IMR-90 (cell line): Measurements from ENCODE around the gene CHN1. TPM values are rescaled to one million over a fixed set of nuclear protein-coding genes. Genes with fewer than 3 reads are reported as not detected.

ENCODE experiments used
- ATAC-seq: fragments of 200-7000 bp; cut with Tn5 transposase; 2 replicates; pipeline ENCODE4 v1.9.1; 2020; ENCODE audit warnings: low read depth, mild to moderate bottlenecking, moderate library complexity
- BruUV-seq: library from RNA; stranded (reverse); fragments of 400-500 nt; replicated peaks from 2 replicates; lab custom pipeline; 2021; lab: Mats Ljungman, UMichigan
- CTCF ChIA-PET: fragments of 300-600 bp; formaldehyde crosslinking; extraction: SDS; loops from one replicate; lab custom pipeline; 2021; ENCODE audit warnings: antibody characterized with exemption; lab: Yijun Ruan, JAX
- POLR2A ChIA-PET: fragments of 300-600 bp; sonication (Branson Sonifier 250); formaldehyde crosslinking; loops from one replicate; lab custom pipeline; 2022; ENCODE audit warnings: antibody characterized with exemption; ENCODE audit not compliant: unreplicated experiment; lab: Charles Lee
- DNase-seq: peaks from one replicate; pipeline ENCODE4 v3.0.0; 2013
- H2AFZ ChIP-seq: replicated peaks from 2 replicates; pipeline ENCODE3; 2013; ENCODE audit warnings: low read length, mild to moderate bottlenecking; ENCODE audit not compliant: poor library complexity
- H2AK5ac ChIP-seq: 2 replicates; pipeline ENCODE4 v1.6.1; 2013; ENCODE audit warnings: low read depth, low read length, inconsistent platforms
- H2AK9ac ChIP-seq: replicated peaks from 2 replicates; pipeline ENCODE3; 2013; ENCODE audit warnings: mild to moderate bottlenecking, low read depth, low read length, moderate library complexity; ENCODE audit not compliant: poor library complexity
- H2BK120ac ChIP-seq: 2 replicates; pipeline ENCODE4 v1.6.1; 2013; ENCODE audit warnings: low read depth, low read length, inconsistent platforms
- H2BK15ac ChIP-seq: 3 replicates; pipeline ENCODE4 v1.6.1; 2013; ENCODE audit warnings: low read depth, low read length, inconsistent platforms
- H2BK20ac ChIP-seq: 2 replicates; pipeline ENCODE4 v1.6.1; 2013; ENCODE audit warnings: low read depth, mild to moderate bottlenecking, inconsistent platforms, low read length, moderate library complexity
- H2BK5ac ChIP-seq: 2 replicates; pipeline ENCODE4 v1.6.1; 2013; ENCODE audit warnings: mild to moderate bottlenecking, low read depth, low read length, inconsistent platforms; ENCODE audit not compliant: poor library complexity, severe bottlenecking
- H3K14ac ChIP-seq: replicated peaks from 2 replicates; pipeline ENCODE4 v1.6.1; 2013; ENCODE audit warnings: low read depth, low read length, inconsistent platforms
- H3K18ac ChIP-seq: 2 replicates; pipeline ENCODE4 v1.6.1; 2013; ENCODE audit warnings: low read depth, low read length, control low read depth
- H3K23ac ChIP-seq: 2 replicates; pipeline ENCODE4 v1.6.1; 2013; ENCODE audit warnings: low read depth, low read length, inconsistent platforms
- H3K27ac ChIP-seq: 2 replicates; pipeline ENCODE4 v1.5.1; 2013; ENCODE audit warnings: mild to moderate bottlenecking, control low read depth, low read length; ENCODE audit not compliant: insufficient read depth
- H3K27me3 ChIP-seq: 2 replicates; pipeline ENCODE4 v1.6.1; 2013; ENCODE audit warnings: low read length; ENCODE audit not compliant: control insufficient read depth, insufficient read depth
- H3K36me3 ChIP-seq: 2 replicates; pipeline ENCODE4 v1.6.1; 2013; ENCODE audit warnings: low read length, mixed read lengths; ENCODE audit not compliant: control insufficient read depth, insufficient read depth
- H3K4ac ChIP-seq: 2 replicates; pipeline ENCODE4 v1.6.1; 2013; ENCODE audit warnings: low read depth, low read length, inconsistent platforms
- H3K4me1 ChIP-seq: 2 replicates; pipeline ENCODE4 v1.6.1; 2013; ENCODE audit warnings: low read length, mixed read lengths; ENCODE audit not compliant: control insufficient read depth, insufficient read depth
- H3K4me2 ChIP-seq: 2 replicates; pipeline ENCODE4 v1.6.1; 2013; ENCODE audit warnings: low read depth, mild to moderate bottlenecking, control low read depth, low read length, moderate library complexity
- H3K4me3 ChIP-seq: 2 replicates; pipeline ENCODE4 v1.5.1; 2013; ENCODE audit warnings: low read depth, mild to moderate bottlenecking, control low read depth, low read length, moderate library complexity; ENCODE audit not compliant: insufficient read depth
- H3K56ac ChIP-seq: 2 replicates; pipeline ENCODE4 v1.6.1; 2013; ENCODE audit warnings: low read length, inconsistent platforms; ENCODE audit not compliant: insufficient read depth; ENCODE audit errors: extremely low read depth
- H3K79me1 ChIP-seq, 2 experiments: 2 replicates each; pipeline ENCODE4 v1.6.1; 2013; ENCODE audit warnings: low read length in 2 of 2, inconsistent platforms in 1 of 2, low read depth in 1 of 2
- H3K9ac ChIP-seq: 2 replicates; pipeline ENCODE4 v1.6.1; 2013; ENCODE audit warnings: low read depth, low read length, control low read depth
- H3K9me1 ChIP-seq: 2 replicates; pipeline ENCODE4 v1.6.1; 2013; ENCODE audit warnings: low read length, inconsistent platforms; ENCODE audit not compliant: insufficient read depth
- H3K9me3 ChIP-seq: 2 replicates; pipeline ENCODE4 v1.6.1; 2013; ENCODE audit warnings: low read length; ENCODE audit not compliant: control insufficient read depth, insufficient read depth
- H4K20me1 ChIP-seq: 2 replicates; pipeline ENCODE4 v1.6.1; 2013; ENCODE audit warnings: low read length, inconsistent platforms; ENCODE audit not compliant: insufficient read depth
- H4K5ac ChIP-seq: 2 replicates; pipeline ENCODE4 v1.6.1; 2013; ENCODE audit warnings: mild to moderate bottlenecking, low read depth, low read length, control low read depth
- H4K8ac ChIP-seq, 2 experiments: 2 replicates each; pipeline ENCODE4 v1.6.1; 2013; ENCODE audit warnings: low read depth in 2 of 2, low read length in 2 of 2, control low read depth in 1 of 2, inconsistent platforms in 1 of 2
- H4K91ac ChIP-seq: 2 replicates; pipeline ENCODE4 v1.6.1; 2013; ENCODE audit warnings: low read depth, low read length, inconsistent platforms; ENCODE audit not compliant: insufficient read depth
- BHLHE40 ChIP-seq: fragments of 150-350 bp; IDR thresholded peaks from 2 replicates; pipeline ENCODE4 v1.6.1; 2016; ENCODE audit warnings: mild to moderate bottlenecking, low read depth, low read length
- CTCF ChIP-seq: conservative IDR thresholded peaks from 2 replicates; pipeline ENCODE4 v1.5.1; 2012; ENCODE audit warnings: mild to moderate bottlenecking, low read depth, low read length, improper control_type of control experiment
- ELK1 ChIP-seq: fragments of 150-350 bp; IDR thresholded peaks from 2 replicates; pipeline ENCODE4 v1.6.1; 2016; ENCODE audit warnings: low read depth, mild to moderate bottlenecking, low read length, moderate library complexity, borderline replicate concordance
- MAFK ChIP-seq: IDR thresholded peaks from 2 replicates; pipeline ENCODE4 v1.6.1; 2012; ENCODE audit warnings: low read depth, low read length, improper control_type of control experiment
- MXI1 ChIP-seq: IDR thresholded peaks from 2 replicates; pipeline ENCODE4 v1.6.1; 2012; ENCODE audit warnings: low read depth, mild to moderate bottlenecking, low read length, moderate library complexity, borderline replicate concordance
- RCOR1 ChIP-seq: IDR thresholded peaks from 2 replicates; pipeline ENCODE4 v1.6.1; 2012; ENCODE audit warnings: mild to moderate bottlenecking, low read length, improper control_type of control experiment; ENCODE audit not compliant: insufficient replicate concordance
- SMC3 ChIP-seq: fragments of 150-350 bp; IDR thresholded peaks from 2 replicates; pipeline ENCODE4 v1.6.1; 2016; ENCODE audit warnings: low read depth, mild to moderate bottlenecking, antibody characterized with exemption, low read length, moderate library complexity
- WGBS, 2 experiments: methylation state at CpG; one replicate each; pipeline versions ENCODE4 v1.1.5 to v1.1.7; 2013; ENCODE audit warnings: missing lambda C conversion rate in 2 of 2; ENCODE audit not compliant: insufficient read length in 1 of 2; ENCODE audit errors: extremely low coverage in 2 of 2; 5-methylcytosine and 5-hydroxymethylcytosine counted together
- dilution Hi-C: fragments of 300-500 bp; cut with HindIII; formaldehyde crosslinking; loops from one replicate; pipeline ENCODE4 v1.14.3; 2018; ENCODE audit warnings: low sequenced_read_pairs; ENCODE audit not compliant: unreplicated experiment
- in situ Hi-C: fragments of 300-500 bp; cut with MboI; formaldehyde crosslinking; loops from 3 replicates; pipeline ENCODE4 v1.14.3; 2019; ENCODE audit warnings: low sequenced_read_pairs, inconsistent platforms, mixed read lengths
- intact Hi-C: fragments of 100-400 bp; cut with micrococcal nuclease; formaldehyde crosslinking; loops from 2 replicates; pipeline ENCODE4 v1.10.0; 2022
- polyA plus RNA-seq, 3 experiments: library from polyadenylated mRNA; depleted of rRNA; stranded (reverse); fragments of >200 nt; gene quantifications; 2 replicates each; pipeline ENCODE4 v1.2.3, GENCODE V29; 2012; ENCODE audit warnings: low replicate concordance in 1 of 3
- total RNA-seq: library from RNA; depleted of rRNA; stranded (reverse); fragments of >200 nt; gene quantifications from 2 replicates; pipeline ENCODE4 v1.2.3, GENCODE V29; 2012

CHN1 gene
- total and polyA plus RNA-seq, 2 of the 4 experiments (the other 2 are of a cell fraction), result 58.4 to 66.9 TPM

- Histone ChIP-seq H2BK15ac (peak overlapping the region; percentile 83; the same call in 2 of the 3 replicates), H3K23ac (peak overlapping the region; percentile 75; the same call in 1 of the 2 replicates), H3K9me3 (no peaks in the 10 kb centered on the region), H3K27me3 (no peaks in the 10 kb centered on the region), H3K9me1 (peaks cover 2% of the 10 kb centered on the region; the same call in 1 of the 2 replicates), H3K4ac (peak overlapping the region; percentile 65), H3K4me3 (no peak overlapping the region), H4K20me1 (no peaks in the 10 kb centered on the region), H3K4me1 (peaks cover 2% of the 10 kb centered on the region; the same call in 1 of the 2 replicates), H2AK5ac (no peak overlapping the region; the same call in 1 of the 2 replicates), H3K4me2 (no peak overlapping the region), H3K18ac (peak overlapping the region; percentile 77; the same call in 1 of the 2 replicates), H4K8ac (peak overlapping the region; percentile 26 to 52; a peak in 1 of 4 replicates), H2BK120ac (peak overlapping the region; percentile 91), H2BK5ac (peak overlapping the region; percentile 84), H3K79me1 (no peaks in the 10 kb centered on the region), H2AK9ac (no peak overlapping the region), H3K27ac (peak overlapping the region; percentile 36; the same call in 1 of the 2 replicates), H3K36me3 (0 out of 2 replicates have a peak, but pooled peaks cover 1% of the 10 kb centered on the region), H3K9ac (no peak overlapping the region), H3K14ac (peak overlapping the region; percentile 65; the same call in 1 of the 2 replicates), H2BK20ac (peak overlapping the region; percentile 64), H4K91ac (peak overlapping the region; percentile 62), H2AFZ (no peak overlapping the region), H4K5ac (peak overlapping the region; percentile 59; the same call in 1 of the 2 replicates), H3K56ac (no peak overlapping the region)
- no peak for ATAC-seq
- no peak for DNase-seq
- ChIA-PET POLR2A (no interaction called here), CTCF (interaction anchor here (0.9 to 1.2 kb wide), 5 partner anchors 9 to 146 kb away, joined by 3 to 5 read pairs (median 3); no protein-coding TSS in a partner anchor)
- intact Hi-C loops, result no loop called here
- no TSS peak for BruUV-seq
- TF ChIP-seq SMC3 (no peak), ELK1 (no peak), RCOR1 (no peak), CTCF (no peak), MAFK (no peak), BHLHE40 (no peak), MXI1 (no peak)
- in situ Hi-C loops, result no loop called here
- dilution Hi-C loops, result no loop called here
- no CpG with 5 or more reads among the region's 1 CpG for WGBS, 2 experiments
Observed at GRCh38 chr2:174918886-174919526, 86.2 kb downstream of the CHN1 start.
